Hepatic stellate cell (primary cell): ENCODE results near the gene ADAM23.

ENCODE experiments used
- DNase-seq: peaks from one replicate; pipeline ENCODE4 v3.0.0; 2011; ENCODE audit warnings: low spot score

The ADAM23 gene

DNA sequence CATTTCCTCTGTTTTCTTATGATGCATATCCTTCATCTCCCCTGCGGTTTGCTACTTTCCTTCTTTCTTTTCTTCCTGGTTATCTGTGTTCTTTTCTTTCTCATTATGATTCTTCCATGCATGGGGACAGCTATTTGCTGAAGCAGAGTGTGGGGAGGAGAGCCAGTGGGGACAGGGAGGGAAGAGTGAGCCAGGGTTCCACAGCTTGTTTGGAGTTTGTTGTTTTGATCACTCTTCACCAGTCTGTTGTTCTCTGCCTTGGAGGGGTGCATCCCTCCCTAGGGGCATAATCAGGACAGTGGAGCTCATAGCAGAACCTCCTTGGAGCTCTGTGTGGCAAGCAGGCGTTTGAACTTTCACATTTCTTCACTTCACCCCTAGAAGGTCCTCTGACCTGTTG is 68.0 kb downstream of the ADAM23 start:
- no peak for DNase-seq

DNA sequence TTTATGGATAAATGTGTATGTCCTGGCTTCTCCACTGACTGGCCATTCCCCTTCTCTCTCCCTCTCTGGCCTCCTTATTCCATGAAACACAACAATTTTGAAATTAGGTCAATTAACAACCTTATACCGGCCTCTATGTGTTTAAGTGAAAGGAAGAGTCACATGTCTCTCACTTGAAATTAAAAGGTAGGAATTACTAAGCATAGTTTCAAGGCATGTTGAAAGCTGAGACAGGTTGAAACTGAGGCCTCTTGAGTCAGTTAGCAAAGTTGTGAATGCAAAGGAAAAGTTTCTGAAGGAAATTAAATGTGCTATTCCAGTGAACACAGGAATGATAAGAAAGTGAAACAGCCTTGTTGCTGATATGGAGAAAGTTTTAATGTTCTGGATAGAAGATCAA is 69.7 kb downstream of the ADAM23 start:
- no peak for DNase-seq

DNA sequence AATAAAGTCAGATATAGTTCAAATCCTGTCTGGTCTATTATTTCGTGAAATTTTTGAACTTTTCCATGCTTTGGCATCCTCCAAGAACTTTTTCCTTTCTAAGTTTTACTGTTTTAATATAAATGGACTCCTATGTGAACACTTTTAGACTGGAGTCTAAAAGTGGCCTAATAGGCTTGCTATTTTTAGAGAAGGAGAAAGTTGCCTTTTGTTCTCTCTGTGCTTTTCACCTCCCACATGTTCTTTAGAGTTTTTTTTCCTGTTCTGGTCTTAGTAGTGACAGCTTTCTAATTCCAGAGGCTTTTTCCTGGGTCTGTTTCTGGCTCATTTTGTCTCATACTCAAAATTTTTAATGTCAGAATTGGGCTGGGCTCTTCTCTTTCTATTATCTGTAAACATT is 72.2 kb downstream of the ADAM23 start:
- no peak for DNase-seq

DNA sequence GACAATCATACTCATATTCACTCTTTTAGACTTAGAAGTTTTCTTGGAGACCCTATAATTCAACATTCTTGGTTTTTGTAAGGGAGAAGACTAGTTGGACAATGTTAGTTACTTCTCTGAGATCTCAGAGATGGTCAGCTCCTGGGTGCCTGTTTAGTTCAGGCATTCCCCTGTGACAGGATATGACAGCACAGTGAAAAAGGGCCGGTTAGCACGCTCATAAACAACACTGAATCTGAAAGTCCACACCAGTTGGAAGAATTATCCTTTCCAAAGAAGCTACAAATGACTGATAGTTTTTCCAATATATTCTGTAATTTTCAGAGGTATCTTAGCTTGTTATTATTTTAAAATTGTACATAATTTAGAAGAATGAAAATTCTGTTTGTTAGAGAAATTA is 75.7 kb downstream of the ADAM23 start:
- no peak for DNase-seq

DNA sequence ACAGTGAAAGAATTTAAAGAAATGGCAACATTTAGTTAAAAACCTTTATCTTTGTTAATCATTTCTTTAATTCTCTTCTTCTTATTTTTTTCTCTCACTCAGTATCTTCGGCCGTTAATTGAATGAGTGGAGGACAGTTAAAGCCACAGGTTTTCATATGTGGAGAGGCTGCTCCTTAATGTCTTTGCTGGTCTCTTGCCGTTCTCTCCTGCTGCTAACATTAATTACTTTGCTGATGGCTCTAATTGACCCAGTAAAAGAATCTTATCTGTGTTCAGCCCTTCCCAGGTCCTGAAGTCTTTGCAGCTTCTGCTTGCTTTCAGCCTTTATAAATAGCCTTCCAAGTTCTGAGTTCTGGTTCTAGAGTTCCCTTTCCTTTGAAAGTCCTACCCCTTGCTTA is 77.1 kb downstream of the ADAM23 start:
- DNase-seq: no peak

DNA sequence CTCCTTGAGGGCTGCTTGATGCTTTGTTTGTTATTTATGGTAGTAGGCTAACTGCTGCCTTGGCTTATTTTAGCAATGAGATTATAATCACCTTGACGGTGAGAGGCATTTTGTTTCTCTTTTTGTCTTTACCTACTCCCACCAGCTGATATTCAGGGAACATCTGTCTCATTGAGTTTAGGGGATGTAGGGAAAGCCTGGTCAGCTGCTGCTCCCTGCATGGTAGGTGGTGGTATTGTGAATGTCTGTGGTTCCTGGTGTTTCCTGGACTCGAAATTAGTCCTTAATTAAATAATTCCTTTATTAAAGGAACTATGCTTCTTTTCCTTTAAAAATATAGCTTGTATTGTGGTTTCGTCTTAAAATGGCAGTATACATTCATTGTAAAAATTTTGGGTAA is 77.8 kb downstream of the ADAM23 start:
- DNase-seq: no peak

DNA sequence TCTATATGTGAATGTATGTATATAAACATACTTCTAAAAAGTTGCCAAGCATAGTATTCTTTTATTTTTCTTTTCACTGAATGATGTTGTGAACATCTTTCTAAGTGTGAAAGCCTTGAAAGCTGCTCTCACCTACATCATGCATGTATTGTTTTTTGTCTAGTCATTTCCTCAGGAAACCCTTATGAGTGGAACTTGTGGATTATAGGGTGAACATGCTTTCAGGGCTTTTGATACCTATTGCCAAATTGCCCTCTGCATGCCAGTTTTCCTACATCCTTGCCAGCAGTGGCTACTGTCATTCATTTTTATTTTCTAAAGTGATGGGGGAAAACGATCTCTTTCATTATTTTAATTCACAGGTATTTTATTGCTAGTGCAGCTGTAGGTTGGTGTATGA is 78.3 kb downstream of the ADAM23 start:
- no peak for DNase-seq

DNA sequence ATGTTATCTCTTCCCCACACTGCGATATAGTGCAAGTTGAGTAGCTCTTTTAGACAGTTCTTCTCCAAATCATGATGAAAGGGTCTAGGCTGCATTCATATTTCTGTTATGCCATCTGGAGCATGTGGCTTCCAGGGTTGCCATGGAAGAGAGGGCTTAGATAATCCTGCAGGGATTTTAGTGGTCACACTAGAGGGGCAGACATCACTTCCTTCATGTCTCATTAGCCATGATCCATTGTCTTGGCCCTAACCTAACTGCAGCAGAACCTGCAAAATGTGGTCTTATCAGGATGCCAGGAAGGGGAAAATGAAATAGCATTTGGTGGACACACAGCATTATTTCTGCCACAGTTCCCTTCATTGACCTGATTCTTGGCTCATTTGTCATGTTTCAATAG is 83.1 kb downstream of the ADAM23 start:
- DNase-seq: no peak

DNA sequence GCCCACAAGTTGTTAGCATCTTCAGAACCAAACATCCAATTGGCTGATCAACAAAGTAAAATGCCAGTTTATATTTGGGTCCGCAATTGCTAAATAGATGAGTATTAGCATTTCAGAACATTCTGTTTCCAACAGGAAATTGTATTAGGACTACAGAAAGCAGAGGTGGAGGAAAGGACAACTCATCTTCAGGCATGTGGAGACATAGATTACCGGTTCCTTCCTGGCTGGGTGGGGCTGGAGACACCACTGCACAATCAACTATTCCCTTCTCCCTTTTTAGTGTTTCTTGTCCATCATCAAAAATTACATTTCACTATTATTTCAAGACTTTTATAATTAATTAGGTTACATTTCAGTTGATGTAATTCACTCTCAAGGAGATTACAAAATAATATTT is 83.8 kb downstream of the ADAM23 start:
- no peak for DNase-seq

DNA sequence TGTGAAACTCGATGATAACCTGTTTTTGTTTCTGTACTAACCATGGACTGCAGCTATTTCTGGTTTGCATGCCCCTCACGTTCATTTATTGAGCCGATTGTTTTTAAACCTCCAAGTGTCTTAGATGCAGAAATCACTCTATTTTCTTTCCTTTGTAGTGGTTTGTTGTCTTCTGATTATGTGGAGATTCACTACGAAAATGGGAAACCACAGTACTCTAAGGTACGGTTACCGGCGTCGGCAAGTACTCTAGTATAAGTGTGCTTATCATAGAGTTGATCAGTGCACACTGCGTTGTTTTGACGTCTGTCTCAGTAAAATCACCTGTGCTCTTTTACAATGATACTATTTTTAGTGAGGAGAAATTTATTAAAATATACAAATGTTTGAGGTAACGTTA is 87.4 kb downstream of the ADAM23 start:
- no peak for DNase-seq

DNA sequence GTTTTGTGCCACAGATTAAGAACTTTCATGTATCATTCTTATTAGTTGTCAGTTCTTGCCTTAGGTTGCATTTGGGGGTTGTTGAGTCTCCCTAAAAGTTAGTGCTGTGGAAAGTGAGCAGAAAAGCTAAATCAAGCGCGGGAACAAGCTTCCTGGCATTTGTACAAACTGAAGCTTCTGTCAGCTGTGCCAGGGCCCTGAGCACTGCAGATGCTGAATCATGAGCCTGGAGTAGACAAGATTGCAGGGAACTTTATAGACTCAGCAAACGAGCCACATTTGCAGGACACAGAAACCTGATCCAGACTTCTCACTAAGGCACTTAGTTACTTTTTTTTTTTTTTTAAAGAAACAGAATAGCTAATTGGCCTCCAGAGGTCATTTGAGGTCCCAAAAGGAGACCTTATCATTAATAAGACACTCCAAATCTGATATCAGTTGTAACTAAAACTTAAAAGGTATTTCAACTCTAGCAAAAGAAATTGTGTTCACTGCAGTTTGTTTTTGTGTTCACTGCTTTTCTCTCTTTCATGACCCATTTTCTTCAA is 88.7 kb downstream of the ADAM23 start:
- no peak for DNase-seq

DNA sequence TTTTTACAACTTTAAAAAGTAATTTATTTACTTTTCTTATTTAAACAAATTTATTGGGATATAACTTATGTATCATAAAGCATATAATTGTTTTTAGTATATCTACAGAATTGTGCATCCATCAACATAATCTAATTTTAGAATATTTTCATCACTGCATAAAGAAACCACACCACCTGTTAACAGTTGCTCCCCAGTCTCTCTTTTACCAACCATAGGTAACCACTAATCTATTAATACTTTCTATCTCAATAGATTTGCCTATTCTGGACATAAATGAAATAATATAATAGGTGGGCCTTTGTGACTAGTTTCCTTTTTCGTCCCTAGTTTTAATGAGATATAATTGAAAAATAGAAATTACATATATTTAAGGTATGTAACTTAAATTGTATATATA is 90.6 kb downstream of the ADAM23 start:
- DNase-seq: no peak

DNA sequence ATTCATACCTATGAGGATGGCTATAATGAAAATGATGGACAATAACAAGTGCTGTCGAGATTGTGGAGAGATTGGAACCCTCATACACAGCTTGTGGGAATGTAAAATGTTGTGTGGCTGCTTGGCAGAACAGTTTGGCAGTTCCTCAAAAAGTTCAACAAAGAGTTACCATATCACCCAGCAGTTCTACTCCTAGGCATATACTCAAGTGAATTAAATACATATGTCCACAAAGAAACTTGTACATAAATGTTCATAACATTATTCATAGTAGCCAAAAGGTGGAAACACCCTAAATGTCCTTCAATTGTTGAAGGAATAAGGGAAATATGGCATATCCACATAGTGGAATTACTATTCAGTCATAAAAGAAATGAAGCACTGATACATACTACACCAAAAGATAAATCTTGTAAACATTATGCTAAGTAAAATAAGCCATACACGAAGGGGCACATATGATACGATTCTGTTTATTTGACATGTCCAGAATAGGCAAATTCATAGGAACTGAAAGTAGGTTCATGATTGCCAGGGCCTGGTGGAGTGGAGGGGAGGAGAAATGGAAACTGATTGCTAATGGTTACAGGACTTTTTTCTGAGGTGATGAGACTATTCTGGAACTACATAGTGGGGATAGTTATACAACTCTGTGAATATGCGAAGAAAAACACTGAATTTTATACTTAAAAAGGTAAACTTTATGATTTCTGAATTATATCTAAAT is 92.1 kb downstream of the ADAM23 start:
- DNase-seq: no peak

DNA sequence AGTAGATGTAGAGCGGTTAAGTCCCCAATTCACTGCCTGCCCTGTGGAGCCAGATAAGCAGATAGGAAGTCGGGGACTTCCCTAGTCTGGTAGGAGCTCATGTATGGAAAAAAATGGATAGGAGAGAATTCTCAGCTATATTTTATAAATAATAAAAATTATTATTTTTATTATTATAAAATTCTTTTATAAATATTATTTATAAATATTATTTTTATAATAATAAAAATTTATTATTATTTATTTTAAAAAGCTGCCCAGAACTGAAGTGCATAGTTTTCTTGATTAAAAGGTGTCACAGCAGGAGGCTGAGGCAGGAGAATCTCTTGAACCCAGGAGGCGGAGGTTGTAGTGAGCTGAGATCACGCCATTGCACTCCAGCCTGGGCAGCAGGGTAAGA is 97.4 kb downstream of the ADAM23 start:
- no peak for DNase-seq

DNA sequence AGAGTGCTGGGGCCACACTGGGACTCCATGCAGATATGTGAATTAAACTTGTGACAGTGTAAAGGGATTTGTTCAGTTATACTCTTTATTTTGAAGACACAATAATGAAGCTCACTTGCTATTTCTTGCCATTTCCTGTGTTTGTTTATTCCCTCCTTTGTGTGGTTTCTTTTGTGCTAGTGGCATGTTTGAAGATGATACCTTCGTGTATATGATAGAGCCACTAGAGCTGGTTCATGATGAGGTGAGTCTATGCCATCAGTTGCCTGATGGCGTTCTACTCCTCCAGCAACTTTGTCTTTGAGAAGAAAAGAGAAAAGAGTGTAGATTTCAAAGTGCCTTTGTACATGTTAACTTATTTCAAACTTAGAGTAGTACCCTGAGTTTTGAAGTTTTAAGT is 99.7 kb downstream of the ADAM23 start:
- no peak for DNase-seq

DNA sequence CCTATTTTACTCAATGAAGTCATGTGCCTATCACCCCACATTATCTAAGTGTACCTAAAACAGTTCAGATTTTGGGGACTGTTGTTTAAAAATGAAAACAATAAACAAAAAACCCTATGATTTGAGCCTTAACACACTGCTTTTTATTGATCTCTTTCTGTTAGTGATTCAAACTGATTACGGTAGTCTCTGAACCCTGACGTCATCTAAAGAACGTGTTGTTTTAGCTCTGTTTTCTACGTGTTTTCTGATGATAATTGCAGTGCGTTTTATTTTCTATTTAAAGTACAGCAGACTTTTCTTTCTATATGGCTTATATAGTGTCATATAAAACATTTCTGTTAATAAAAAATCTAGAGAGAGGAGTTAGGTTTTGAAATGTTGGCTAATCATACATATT is 105.1 kb downstream of the ADAM23 start:
- DNase-seq: no peak

DNA sequence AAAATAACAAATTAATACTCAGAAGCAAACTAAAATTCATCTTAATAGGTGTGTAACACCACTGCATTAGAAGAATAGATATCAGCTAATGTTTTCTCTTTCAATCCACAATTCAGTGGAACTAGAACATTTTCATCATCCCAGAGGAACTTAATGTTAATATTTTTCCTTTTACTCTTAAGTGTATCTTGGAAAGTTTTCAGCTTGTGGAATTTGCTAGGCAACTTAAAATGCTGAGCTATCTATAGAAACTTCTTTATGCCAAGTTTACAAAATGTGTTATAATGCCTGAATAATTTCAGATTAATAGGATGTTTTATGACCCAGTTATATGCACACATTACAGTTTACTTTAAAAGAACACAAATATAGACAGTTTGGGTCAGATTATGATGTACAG is 112.4 kb downstream of the ADAM23 start:
- DNase-seq: no peak

DNA sequence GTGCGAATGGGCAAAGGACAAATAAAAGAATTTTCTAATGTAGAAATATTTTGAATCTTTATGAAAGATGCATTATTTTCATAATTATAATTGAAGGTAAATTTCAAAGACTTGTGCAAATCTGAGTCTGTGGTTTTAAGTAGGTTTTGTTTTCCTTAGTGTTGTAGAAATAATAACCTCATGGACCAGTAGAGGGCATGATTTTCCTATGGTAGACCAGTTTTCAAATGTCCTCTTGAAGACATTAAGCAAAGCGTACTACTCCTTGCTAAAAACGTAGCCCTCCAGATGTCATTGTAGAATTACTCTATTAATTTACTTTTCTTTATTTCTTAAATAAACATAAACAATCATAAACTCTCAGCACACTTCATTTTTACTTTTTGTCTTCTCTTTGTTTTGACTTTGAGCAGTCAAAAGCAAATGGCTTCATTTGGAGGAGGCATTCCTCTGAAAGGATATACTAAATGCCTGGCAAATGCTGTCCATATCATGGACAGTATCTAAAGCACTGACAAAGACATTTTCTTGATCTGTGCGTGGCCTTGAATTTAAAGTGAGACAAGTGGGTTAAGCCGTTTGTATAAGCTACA is 113.1 kb downstream of the ADAM23 start:
- DNase-seq: no peak

DNA sequence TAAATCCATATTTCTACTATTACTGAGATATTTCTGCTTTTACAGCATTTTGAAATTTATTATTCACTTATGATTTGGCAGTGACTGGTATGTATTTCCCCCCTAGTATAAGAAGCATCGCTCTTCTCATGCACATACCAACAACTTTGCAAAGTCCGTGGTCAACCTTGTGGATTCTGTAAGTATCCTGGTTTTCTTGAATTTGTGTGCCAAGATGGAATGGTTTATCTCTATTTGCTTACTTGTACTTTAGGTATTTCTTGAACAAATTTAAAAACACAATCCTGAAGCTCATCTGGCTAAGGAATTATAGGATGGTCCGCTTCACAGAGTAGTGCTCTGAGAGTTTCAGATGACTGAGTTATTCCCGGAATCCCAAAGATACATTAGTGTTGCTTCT is 114.0 kb downstream of the ADAM23 start:
- no peak for DNase-seq

DNA sequence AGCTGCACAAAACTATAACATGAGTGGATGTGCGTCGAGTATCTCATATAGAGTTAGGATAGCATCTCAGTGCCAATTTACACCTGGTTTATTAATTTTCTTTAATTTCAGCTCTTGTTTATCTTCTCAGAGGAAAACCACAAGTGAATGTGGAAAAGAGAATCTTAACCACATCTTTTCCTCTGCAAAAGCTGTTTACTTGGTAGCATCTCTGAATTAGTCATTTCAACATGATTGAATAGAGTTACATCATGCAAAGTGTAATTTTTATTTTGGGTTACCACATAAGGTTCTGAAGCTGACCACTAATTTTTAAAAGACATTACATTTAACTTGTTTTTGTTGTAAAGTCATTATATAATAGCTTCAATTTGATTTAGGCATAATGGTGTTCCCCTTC is 115.2 kb downstream of the ADAM23 start:
- no peak for DNase-seq

DNA sequence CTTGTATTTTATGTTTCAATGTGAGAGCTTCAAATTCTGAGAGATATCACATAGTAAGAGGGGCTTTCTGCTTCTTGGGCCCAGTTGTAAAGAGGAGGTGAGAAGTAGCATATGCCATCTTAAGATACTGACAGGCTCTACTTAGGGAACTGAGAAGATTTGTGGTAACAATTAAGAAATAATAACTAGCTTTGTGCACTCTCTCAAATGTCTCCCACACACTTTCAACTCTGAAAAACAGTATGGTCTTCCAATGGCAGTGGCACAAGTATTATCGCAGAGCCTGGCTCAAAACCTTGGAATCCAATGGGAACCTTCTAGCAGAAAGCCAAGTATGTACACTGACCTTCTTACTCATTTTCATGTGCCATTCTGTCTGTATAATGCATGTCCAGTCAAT is 118.6 kb downstream of the ADAM23 start:
- no peak for DNase-seq

DNA sequence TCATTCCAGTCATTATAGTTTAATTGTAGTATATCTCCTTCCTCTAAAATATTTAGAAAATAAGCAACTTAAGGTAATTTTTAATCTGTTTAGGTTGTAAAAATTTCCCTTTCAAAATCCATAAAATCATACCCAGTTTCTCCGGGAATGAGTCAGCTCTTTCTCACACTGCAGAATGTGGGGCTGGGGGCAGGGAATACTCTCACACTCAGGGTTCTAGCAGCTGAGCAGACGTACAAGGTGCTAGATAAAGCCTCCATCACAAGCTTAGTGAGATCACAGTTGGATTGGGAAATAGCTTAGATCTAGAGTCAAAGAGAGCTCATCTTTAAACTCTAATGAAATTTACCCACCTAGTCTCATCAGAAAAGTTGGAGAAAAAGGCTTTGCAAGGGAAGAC is 119.0 kb downstream of the ADAM23 start:
- no peak for DNase-seq

DNA sequence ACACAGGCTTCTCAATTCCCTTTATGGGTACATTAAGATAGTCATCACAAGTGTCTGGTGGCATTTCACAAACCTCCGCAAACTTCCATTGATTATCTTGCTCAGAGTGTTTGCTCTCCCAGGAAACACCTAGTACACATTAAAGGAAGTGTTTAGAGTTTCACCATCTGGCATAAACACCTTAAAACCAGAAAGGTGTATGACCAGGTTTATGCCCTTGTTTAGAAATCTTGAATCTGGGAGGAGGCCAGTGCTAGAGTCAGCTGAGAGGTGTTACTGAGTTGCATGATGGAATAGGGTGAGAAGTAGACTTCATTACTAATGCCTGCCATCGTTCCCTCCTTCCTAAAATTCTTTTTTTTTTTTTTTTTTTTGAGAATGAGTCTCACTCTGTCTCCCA is 120.0 kb downstream of the ADAM23 start:
- no peak for DNase-seq

DNA sequence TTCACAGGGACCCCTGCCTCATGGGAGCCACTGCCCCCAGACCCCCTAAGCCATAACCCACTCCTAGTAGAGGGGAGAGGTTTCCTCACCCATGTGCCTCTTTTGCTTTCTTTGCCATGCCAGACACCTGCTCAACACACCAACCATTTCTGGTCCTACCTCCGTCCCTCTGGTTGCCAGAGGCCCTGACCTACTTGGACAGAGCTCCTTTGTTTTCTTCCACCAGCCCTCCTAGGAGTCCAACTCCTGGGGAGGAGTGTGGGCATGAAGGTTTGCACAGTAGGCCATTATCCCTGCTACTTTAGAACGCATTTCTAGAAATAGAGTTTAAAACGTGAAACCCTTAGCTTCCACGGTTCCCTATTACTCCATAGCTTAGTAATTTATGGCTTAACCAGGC is 122.3 kb downstream of the ADAM23 start:
- no peak for DNase-seq
